ENCODE results near the gene PGGHG.
A peak's percentile ranks its signal among the peaks of the same experiment; 100 is the strongest.
"Not testable (repeated sequence)": the region's sequence is repeated elsewhere in the genome, so short reads cannot be mapped to it uniquely, and the experiment has no call there.

The PGGHG gene

DNA sequence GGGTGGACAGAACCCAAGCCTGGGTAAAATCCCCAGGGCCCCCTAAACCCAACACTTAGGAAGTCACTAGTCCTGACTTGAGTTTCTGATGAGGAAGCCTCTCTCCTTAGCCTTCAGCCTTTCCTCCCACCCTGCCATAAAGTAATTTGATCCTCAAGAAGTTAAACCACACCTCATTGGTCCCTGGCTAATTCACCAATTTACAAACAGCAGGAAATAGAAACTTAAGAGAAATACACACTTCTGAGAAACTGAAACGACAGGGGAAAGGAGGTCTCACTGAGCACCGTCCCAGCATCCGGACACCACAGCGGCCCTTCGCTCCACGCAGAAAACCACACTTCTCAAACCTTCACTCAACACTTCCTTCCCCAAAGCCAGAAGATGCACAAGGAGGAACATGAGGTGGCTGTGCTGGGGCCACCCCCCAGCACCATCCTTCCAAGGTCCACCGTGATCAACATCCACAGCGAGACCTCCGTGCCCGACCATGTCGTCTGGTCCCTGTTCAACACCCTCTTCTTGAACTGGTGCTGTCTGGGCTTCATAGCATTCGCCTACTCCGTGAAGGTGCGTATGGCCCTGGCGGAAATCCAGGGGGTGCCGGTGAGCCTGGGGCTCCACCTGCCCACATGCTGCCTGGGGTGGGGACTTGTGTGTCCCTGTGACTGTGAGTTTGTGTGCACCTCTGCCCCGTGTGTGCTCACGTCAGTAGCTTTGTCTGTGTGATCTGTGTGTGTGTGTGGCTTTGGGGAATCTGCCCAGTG is 25.0 kb downstream of the PGGHG start, which contains the start of gene IFITM1:
Gene IFITM1, plus strand, starts transcription at position 254 of the 767 bp plus-strand sequence. Its CDS starts 131 bp downstream, at position 385.
- peak; percentile 88 to 94 for DNase-seq

DNA sequence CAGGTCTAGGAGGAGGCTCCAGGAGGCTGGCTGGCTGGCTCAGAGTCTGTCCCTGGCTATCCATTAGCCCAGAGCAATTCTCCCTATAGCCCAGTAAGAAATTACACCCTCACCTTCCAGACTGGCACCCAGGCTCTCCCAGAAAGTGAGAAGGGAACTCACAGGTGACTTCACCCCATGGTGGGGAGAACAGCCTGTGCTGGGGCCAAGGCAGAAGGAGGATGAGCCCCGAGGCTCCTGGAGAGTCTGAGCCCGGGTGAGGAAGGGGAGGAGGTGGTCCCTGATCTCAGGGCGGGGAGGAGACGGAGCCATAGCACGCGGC is 25.6 kb downstream of the PGGHG start:
- DNase-seq: not testable (repeated sequence)

DNA sequence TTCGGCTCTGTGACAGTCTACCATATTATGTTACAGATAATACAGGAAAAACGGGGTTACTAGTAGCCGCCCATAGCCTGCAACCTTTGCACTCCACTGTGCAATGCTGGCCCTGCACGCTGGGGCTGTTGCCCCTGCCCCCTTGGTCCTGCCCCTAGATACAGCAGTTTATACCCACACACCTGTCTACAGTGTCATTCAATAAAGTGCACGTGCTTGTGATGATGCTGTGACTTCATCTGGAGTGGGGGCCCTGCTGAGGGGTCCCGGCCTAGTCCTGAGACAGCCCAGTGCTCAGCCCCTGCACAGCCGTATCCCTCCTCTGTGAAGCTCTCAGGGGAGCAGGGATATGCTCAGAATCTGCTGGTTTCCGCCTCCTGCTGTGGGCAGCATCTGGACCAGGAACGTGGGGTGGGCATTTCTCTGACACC is 26.1 kb downstream of the PGGHG start:
- DNase-seq: peak in 1 of 2 donors; percentile 59

DNA sequence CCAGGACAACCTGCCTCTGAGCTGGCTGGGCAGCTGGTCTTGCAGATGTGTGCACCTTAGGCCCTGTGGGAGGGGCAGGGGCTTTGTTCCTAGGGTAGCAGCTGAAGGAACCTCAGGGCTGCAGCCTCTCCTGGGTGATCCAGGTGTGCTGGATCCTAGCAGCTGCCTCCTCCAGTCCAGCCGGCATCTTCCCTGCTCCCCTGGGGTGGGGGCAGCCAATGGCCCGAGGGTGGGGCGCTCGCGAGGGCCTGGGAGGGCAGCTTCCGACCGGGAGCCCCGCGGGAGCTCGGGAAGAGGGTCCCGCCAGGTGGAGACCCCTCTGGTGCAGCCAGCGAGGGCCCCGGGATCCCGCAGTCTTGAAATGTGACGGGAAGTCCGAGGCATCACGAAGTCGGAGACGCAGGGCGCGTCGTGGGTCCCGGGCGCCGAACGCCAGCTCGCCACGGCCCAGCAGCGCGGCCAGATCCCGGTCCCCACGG is 26.6 kb downstream of the PGGHG start:
- DNase-seq: no peak

DNA sequence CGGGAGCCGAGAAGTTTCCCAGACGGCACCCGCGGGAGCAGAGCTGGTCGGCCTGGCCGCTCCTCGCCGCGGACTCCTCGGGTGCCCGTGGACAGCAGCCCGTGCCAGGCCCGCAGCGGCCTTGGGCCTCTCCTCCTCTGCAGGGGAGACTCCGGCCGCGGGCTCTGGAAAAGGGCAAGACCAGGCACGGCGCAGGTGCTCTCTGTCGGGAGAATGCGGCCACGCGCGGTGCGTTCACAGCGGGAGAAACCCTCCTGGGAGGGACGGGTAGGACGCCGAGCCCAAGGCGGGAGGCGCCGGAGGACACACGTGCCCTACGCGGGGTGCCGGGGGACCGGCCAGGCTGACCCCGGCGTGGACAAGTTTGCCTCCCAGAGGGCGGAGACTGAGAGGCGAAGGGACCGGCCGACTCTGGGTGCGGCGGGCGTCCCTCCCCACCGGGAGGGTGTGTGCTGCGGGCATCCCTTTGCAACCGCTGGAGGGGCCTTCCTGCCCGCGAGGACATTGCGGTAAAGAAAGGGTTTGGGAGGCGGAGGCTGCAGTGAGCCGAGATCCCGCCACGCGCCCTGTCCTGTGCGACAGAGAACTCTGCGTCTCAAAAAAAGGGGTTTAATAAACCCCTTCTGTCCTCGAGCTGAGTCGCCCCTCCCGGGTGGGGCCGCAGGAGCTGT is 27.2 kb downstream of the PGGHG start:
- DNase-seq: peak; percentile 46 to 73

DNA sequence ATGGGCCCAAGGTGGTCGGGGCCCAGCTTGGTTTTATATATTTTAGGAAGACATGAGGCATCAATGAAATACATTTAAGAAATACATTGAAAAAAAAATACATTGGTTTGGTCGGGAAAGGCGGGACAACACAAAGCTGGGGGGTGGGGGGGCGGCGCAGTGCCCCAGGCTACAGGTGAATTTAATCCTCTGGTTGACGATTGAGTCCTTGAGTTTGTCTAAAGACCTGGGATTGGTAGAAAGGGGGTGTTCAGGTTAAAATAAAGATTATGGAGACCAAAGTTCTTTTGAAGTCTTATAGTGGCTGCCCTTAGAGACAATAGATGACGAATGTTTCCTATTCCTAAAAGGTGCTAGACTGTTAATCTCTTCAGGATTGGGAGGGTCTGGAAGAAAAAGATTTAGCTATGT is 28.0 kb downstream of the PGGHG start:
- DNase-seq: peak in 1 of 2 donors; percentile 64

DNA sequence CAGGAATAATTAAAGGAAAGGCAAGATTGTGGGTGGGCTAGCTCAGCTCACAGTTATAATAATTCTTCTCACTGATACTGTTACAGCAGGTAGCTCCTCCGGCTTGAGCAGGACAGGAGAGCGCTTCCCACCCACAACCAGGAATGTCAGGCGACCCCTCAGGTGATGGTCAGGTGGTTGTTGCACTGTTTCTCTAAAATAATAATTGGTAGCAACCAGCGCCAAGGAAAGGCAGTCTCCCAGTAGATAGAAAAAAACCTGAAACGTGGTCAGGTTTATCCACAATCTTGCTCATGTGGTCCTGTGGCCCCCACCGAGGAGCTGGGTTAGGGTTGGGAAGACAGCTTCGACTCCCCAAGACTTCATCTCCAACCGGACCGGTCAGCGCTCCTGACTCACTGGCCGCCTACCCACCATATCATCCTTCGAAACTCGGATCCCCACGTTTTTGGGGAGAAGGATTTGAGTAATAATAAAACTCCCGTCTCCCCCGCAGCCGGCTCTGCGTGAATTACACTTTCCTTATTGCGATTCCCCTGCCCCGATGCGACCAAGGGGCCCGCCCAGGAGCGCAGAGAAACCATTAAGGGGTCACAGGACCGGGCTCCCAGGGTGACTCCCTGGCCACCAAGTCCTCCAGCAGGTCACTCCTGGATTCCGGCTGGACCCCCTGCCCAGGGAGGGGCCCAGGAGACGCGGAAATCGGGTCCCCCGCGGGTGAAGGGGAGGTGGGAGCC is 28.9 kb downstream of the PGGHG start:
- DNase-seq: peak in 1 of 2 donors; percentile 47

DNA sequence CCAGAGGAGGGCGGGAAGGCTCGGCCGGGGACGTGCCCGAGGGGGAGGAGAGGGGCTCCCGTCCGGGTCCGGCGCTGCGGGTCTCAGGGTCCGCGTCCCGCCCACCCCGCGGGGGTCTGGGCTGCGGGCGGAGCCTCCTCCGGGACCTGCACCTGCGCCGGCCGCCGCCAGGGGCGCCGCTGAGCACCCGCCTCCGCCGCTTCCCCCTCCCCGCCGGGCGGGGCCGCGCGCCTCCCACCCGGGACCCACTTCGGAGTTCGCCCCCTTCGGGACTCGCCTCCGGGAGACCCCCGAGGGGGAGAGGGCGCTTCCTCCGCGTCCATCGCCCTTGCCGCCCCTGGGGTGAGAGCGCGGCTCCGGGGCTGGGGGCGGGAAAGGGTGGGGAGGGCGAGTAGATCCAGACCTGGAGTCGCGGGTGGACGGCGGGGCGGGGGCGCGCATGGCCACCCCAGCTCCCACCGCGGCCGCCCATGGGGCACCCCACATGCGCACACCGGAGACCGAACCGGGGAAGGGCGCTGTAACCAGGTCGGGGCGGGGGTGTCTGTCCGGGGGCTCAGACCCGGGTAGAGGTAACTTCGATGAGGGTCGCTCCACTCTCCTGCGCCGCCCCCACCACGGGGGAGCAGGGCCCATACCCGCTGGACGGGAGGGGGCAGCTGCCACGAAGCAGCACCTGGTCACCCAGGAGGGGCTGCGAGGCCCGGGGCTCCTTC is 29.6 kb downstream of the PGGHG start:
- not testable (repeated sequence) for DNase-seq

DNA sequence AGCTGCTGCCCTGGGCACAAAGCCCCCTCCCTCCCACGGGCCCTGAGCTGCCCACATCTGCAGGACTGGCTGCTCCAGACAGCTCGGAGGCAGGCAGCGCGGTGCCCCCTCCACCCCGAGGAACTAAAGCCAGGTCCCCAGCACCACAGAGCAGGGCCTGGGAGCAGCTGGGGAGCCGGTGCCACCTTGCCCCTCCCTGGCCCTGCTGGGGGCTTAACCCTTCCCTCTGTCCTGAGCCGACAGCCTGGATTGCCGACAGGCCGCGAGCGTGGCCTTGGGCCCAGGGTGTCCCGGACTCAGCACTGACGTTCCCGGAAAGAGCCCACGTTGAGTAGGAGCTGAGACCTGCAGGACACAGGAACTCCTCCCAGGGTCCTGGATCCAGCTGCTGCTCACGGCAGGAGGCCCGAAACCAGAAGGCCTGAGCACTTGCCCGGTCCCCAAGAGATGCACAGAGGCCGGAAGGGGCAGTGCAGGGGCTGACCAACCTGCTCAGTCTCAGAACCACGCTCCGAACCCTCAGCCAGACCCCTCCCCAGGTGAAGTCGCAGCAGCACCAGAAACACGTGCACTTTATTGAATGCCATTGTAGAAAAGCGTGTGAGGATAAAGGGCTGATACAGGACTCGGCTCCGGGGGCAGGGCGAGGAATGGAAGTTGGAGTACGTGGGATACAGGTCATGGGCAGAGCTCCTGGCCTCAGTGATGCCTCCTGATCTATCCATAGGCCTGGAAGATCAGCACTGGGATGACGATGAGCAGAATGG is 30.4 kb downstream of the PGGHG start:
- peak in 1 of 2 donors; percentile 24 for DNase-seq

DNA sequence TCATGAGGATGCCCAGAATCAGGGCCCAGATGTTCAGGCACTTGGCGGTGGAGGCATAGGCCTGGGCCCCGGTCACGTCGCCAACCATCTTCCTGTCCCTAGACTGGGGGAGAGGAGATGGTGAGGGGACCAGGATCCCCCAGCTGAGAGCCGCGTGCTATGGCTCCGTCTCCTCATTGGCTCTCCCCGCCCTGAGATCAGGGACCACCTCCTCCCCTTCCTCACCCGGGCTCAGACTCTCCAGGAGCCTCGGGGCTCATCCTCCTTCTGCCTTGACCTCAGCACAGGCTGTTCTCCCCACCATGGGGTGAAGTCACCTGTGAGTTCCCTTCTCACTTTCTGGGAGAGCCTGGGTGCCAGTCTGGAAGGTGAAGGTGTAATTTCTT is 31.0 kb downstream of the PGGHG start:
- not testable (repeated sequence) for DNase-seq

DNA sequence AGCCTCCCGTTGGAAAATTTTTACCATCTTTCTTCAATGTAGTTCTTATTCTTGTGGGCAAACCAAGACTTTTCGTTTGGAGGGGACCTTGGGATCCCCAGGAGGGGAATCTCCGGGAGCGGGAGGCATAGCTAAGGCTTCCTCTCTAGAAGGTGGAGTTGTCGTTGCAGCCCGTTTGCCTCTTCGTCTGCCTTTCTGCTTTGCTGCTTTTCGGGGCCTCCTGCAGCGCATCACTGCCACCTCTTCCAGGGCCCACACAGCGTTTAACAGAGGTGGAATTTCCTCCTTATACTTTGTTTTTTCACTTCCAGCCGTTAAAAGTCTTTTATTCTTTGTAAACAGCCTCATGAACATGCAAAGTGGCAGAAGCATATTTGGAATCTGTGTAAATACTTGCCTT is 35.2 kb downstream of the PGGHG start:
- DNase-seq: no peak

DNA sequence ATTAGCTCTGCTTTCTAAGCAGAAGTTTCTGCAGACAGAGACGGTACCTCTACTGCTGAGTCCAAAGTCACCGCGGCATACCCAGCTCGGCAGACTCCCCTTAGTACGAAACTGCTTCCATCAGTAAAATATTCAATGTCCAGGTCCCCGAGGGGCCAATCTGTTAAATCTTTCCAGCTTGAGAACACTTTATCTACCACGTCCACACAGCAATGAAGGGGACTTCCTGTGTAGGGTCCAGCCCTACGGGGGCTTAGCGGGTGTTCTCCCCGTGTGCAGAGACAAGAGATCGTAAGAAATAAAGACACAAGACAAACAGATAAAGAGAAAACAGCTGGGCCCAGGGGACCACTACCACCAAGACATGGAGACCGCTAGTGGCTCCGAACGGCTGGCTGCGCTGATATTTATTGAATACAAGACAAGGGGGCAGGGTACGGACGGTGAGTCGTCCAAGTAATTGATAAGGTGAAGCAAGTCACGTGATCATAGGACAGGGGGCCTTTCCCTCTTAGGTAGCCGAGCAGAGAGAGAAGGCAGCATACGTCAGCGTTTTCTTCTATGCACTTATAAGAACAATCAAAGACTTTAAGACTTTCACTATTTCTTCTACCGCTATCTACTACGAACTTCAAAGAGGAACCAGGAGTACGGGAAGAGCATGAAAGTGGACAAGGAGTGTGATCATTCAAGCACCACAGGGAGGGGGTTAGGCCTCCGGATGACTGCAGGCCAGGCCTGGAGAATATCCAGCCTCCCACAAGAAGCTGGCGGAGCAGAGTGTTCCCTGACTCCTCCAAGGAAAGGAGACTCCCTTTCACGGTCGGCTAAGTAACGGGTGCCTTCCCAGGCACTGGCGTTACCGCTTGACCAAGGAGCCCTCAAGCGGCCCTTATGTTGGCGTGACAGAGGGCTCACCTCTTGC is 35.9 kb downstream of the PGGHG start:
- peak in 1 of 2 donors; percentile 25 for DNase-seq

DNA sequence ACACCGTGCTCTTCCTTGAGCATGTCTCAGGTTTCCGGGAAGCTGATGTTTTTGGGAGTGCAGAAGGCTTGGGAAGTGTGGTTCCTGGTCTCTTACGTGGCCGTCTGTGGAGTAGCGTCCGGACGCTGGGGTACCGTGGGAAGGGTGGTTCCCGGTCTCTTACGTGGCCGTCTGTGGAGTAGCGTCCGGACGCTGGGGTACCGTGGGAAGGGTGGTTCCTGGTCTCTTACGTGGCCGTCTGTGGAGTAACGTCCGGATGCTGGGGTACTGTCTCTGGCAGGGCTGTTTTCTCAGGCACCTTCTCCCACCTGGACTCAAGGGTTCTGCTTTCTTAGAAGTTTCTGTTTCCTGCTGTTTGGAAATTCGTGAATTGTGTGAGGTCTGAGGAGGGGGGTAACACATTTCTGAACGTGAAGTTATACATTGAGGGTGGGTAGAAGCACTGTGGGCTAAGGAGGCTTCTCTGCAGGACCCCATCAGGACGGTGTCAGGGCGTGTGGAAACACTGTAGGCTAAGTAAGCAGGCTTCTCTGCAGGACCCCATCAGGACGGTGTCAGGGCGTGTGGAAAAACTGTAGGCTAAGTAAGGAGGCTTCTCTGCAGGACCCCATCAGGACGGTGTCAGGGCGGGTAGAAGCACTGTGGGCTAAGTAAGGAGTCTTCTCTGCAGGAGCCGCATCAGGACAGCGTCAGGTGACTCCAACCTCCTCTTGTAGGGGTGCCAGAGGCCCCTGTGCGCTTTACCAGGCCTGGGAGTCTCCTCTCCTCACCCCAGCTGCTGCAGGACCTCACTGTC is 37.1 kb downstream of the PGGHG start:
- DNase-seq: no peak

DNA sequence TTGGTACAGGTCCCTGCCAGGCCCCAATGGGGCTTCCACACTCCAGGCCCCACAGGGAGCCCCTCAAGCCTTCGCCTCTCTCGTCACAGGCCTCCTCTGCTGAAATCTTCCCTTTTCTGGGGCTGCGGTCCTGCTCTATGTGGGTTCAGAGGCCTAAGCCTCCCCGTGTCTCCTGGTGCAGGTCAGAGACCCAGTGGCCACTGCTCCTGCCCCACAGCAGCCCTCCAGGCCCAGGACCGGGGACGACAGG is 37.6 kb downstream of the PGGHG start:
- no peak for DNase-seq

DNA sequence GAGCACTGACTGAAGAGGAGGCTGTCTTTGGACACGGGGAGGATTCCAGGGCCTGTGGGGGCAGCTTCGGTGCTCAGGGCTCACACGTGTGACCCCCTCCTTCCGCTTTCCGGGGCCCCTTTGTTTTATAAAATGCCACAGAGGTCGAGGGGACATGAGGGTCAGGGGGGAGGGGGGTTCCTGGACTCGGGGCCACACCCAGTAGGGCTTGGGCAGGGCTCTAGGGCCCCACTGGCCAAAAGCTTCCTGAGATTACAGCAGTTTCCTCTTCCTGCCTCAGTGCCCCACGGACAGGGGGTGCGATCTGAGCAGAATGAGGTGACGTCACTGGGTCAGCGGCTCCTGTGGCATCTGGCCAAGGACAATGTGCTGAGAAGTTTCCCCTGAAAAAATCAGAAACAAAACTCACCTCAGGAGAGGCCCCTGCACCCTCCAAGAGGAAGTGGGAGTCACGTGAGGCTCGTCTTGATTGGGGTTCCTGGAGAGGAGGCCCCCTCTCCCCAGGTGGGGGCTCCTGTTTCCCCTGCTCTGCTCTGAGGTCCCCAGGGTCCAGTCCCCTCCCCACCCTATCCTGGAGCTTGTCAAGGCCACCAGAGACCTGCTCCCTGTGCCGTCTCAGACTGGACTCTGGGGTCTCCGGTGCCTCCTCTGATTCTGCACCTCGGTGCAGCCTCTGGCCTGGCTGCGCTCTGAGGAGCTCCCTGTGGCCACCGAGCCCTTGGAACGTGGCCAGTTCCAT is 38.1 kb downstream of the PGGHG start:
- peak; percentile 88 to 89 for DNase-seq

DNA sequence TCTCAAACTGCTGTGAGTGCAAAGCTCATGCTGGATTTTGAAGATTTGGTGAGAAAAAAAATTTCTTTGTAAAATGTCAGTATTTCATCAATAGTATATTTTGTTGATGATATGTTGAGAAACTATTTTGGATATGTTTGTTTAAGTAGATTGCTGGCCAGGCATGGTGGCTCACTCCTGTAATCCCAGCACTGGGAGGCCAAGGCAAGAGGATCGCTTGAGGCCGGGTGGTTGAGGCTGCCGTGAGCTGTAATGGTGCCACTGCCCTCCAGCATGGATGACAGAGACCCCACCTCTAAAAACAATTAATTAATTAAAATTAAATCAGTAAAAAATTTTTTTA is 38.6 kb downstream of the PGGHG start:
- DNase-seq: no peak

DNA sequence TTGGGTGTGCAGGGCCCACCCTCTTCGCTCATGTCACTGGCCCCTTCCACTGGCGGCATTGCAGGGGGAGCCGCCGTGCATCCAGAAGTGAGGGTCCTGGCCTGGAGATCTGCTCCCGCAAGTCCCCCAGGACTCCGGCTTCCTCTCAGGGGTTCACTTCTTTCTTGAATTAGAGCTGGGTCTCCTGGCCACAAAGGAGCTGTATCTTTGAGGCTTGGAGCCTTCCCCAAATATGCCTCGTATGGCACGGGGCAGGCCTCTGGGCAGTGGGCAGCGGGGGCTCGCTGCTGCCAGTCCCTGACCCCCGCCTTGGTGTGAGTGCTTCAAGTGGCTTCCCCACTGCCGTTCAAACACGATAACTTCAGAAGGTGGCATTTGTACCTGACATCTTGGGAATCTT is 39.1 kb downstream of the PGGHG start:
- no peak for DNase-seq

DNA sequence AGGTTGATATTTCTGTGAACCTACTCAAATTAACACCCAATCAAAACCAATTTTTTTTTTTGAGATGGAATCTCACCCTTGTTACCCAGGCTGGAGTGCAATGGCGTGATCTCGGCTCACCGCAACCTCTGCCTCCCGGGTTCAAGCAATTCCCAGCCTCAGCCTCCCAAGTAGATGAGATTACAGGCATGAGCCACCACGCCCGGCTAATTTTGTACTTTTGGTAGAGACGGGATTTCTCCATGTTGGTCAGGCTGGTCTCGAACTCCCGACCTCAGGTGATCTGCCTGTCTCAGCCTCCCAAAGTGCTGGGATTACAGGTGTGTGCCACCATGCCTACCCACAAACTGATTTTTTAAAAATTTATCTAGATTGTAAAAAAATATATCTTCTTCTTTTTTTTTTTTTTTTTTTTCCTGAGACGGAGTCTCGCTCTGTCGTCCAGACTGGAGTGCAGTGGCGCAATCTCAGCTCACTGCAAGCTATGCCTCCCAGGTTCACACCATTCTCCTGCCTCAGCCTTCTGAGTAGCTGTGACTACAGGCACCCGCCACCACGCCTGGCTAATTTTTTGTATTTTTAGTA is 39.7 kb downstream of the PGGHG start:
- not testable (repeated sequence) for DNase-seq

DNA sequence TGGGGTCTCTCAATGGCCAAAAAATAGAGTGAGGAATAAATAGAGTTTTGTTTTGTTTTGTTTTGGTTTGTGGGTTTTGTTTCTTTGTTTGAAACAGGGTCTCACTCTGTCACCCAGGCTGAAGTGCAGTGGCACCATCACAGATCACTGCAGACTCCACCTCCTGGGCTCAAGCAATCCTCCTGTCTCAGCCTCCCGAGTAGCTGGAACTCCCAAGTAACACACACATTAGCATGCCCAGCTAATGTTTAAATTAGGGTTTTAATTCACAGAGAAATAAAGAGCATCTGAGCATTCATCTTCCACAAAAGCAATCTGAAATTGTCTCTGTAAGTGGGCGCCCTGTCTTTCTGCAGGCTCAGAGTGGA is 40.9 kb downstream of the PGGHG start:
- no peak for DNase-seq

DNA sequence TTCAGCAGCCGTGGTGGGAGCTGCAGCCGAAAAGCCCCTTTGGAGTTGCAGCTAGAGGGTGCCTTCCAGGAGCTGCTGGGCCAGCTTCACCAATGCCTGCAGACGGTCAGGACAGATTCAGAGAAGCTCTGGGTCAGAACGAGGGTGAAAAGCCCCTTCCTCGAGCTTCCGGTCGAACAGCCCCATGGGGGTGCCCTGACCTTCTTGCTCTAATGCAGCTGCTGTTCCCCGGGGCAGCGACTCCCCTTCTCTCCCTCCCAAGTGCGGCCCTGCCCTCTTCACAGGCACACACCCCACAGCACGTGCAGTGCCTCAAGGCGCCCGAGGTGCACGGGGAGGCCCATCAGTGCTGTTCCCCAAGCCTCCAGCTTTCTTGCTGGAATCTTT is 41.4 kb downstream of the PGGHG start:
- DNase-seq: no peak
